Measurements from ENCODE around the gene ALKBH6.

ALKBH6 gene

GRCh38 chr19:35973487-35973886, 40.5 kb downstream of the ALKBH6 start:
- H3K4me3 ChIP-seq (ENCODE audit: low read depth, low read length), result no peak overlapping the region
- TF ChIP-seq CTCF (IDR thresholded peaks at IDR 0.05; ENCODE audit: low read depth, low read length, missing control alignments), result no peak
- DNase-seq (ENCODE audit: low read depth), result no peak

- no peak for TF ChIP-seq CTCF (IDR thresholded peaks at IDR 0.05; ENCODE audit: low read depth, low read length, missing control alignments)
- no peak for DNase-seq (ENCODE audit: low read depth)
- H3K4me3 ChIP-seq (ENCODE audit: low read depth, low read length), result no peak overlapping the region
Observed at GRCh38 chr19:35966771-35967170, 47.2 kb downstream of the ALKBH6 start.

GRCh38 chr19:35963514-35963913, 50.5 kb downstream of the ALKBH6 start:
- no peak overlapping the region for H3K4me3 ChIP-seq (ENCODE audit: low read depth, low read length)
- no peak for DNase-seq (ENCODE audit: low read depth)
- no peak for TF ChIP-seq CTCF (IDR thresholded peaks at IDR 0.05; ENCODE audit: low read depth, low read length, missing control alignments)

- no peak for DNase-seq (ENCODE audit: low read depth)
- no peak overlapping the region for H3K4me3 ChIP-seq (ENCODE audit: low read depth, low read length)
- no peak for TF ChIP-seq CTCF (IDR thresholded peaks at IDR 0.05; ENCODE audit: low read depth, low read length, missing control alignments)
Observed at GRCh38 chr19:35960432-35960972, 53.5 kb downstream of the ALKBH6 start.

GRCh38 chr19:35959968-35960320, 54.1 kb downstream of the ALKBH6 start:
- no peak for TF ChIP-seq CTCF (IDR thresholded peaks at IDR 0.05; ENCODE audit: low read depth, low read length, missing control alignments)
- no peak for DNase-seq (ENCODE audit: low read depth)
- no peak overlapping the region for H3K4me3 ChIP-seq (ENCODE audit: low read depth, low read length)
